Karpas-422 (cell line): Measurements from ENCODE around the gene KNDC1. TPM values are rescaled to one million over a fixed set of nuclear protein-coding genes. Genes with fewer than 3 reads are reported as not detected.

Experiments
- DNase-seq: peaks from one replicate; pipeline ENCODE4 v3.0.0-alpha.2; 2015
- H2AFZ ChIP-seq: fragments of 200-600 bp; sonication (generic); 2 replicates; pipeline ENCODE4 v1.6.1; 2014; ENCODE audit warnings: antibody characterized with exemption, low read length, mixed read lengths
- H3K27ac ChIP-seq: fragments of 200-600 bp; sonication (generic); 2 replicates; pipeline ENCODE4 v1.5.1; 2014; ENCODE audit warnings: mild to moderate bottlenecking, low read length, moderate library complexity
- H3K27me3 ChIP-seq: fragments of 200-600 bp; sonication (generic); 2 replicates; pipeline ENCODE4 v1.6.1; 2014; ENCODE audit warnings: low read length, mixed read lengths
- H3K36me3 ChIP-seq: fragments of 200-600 bp; sonication (generic); 2 replicates; pipeline ENCODE4 v1.6.1; 2014; ENCODE audit warnings: low read length, mixed read lengths; ENCODE audit not compliant: insufficient read depth
- H3K4me1 ChIP-seq: fragments of 200-600 bp; sonication (generic); 2 replicates; pipeline ENCODE4 v1.6.1; 2014; ENCODE audit warnings: mild to moderate bottlenecking, low read length, mixed read lengths
- H3K4me2 ChIP-seq: fragments of 200-600 bp; sonication (generic); 2 replicates; pipeline ENCODE4 v1.6.1; 2014; ENCODE audit warnings: low read length, low read depth, mild to moderate bottlenecking; ENCODE audit not compliant: poor library complexity, severe bottlenecking
- H3K4me3 ChIP-seq: fragments of 200-600 bp; sonication (generic); 2 replicates; pipeline ENCODE4 v1.5.1; 2014; ENCODE audit warnings: mild to moderate bottlenecking, antibody characterized with exemption, low read length, mixed read lengths
- H3K79me2 ChIP-seq: fragments of 200-600 bp; sonication (generic); 2 replicates; pipeline ENCODE4 v1.6.1; 2014; ENCODE audit warnings: mild to moderate bottlenecking, low read length, mixed read lengths
- H3K9ac ChIP-seq: fragments of 200-600 bp; sonication (generic); 2 replicates; pipeline ENCODE4 v1.6.0; 2014; ENCODE audit warnings: low read length
- H3K9me2 ChIP-seq: fragments of 200-600 bp; sonication (generic), shearing (Covaris generic); replicated peaks from 2 replicates; pipeline ENCODE4 v1.6.0; 2014; ENCODE audit warnings: mild to moderate bottlenecking, low read length, moderate library complexity; ENCODE audit not compliant: insufficient read depth
- H3K9me3 ChIP-seq: fragments of 300-700, 200-600 bp; sonication (generic); 2 replicates; pipeline ENCODE4 v1.6.1; 2014; ENCODE audit warnings: low read length, mixed read lengths
- H4K20me1 ChIP-seq: fragments of 200-600 bp; sonication (generic); 2 replicates; pipeline ENCODE4 v1.6.1; 2014; ENCODE audit warnings: mild to moderate bottlenecking, antibody characterized with exemption, low read length, low read depth; ENCODE audit not compliant: insufficient read depth
- total RNA-seq: library from RNA; depleted of rRNA; stranded (reverse); fragments of >200 nt; shearing (Covaris generic); gene quantifications from 2 replicates; pipeline ENCODE4 v1.2.3, GENCODE V29; 2014; ENCODE audit warnings: low replicate concordance

The KNDC1 gene
- total RNA-seq, 1 experiment from 2014 or later: not detected

DNA sequence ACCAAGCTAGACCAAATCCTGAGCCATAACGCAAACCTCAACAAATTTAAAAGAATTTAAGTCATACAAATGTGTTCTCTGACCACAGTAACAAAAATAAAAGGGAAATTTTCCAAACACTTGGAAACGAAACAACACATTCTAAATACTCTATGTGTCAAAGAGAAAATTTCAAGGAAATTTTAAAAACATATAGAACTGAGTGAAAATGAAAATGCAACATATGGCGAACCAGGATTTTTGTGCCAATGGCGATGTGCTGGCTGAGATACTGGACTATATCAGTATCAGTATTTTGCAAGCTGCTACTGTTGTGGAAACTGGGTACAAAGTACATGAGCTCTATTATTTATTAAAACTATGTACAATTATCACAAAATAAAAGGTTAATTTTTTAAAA is 34.1 kb downstream of the KNDC1 start:
- DNase-seq: no peak
- Histone ChIP-seq H3K9me2 (no peaks in the 10 kb centered on the region), H3K27ac (no peak overlapping the region), H3K9me3 (no peaks in the 10 kb centered on the region), H4K20me1 (no peaks in the 10 kb centered on the region), H3K9ac (no peak overlapping the region), H3K4me2 (no peak overlapping the region), H3K4me3 (no peak overlapping the region), H3K4me1 (no peaks in the 10 kb centered on the region), H2AFZ (no peak overlapping the region), H3K27me3 (no peaks in the 10 kb centered on the region), H3K36me3 (no peaks in the 10 kb centered on the region), H3K79me2 (no peaks in the 10 kb centered on the region)

GRCh38 chr10:133195096-133195495 is 35.1 kb downstream of the KNDC1 start:
- no peak overlapping the region for H3K4me3 ChIP-seq
- H3K79me2 ChIP-seq: no peaks in the 10 kb centered on the region
- H3K9ac ChIP-seq: no peak overlapping the region
- no peak overlapping the region for H2AFZ ChIP-seq
- no peak for DNase-seq
- H3K27me3 ChIP-seq: no peaks in the 10 kb centered on the region
- H4K20me1 ChIP-seq: no peaks in the 10 kb centered on the region
- no peaks in the 10 kb centered on the region for H3K4me1 ChIP-seq
- H3K27ac ChIP-seq: no peak overlapping the region
- H3K36me3 ChIP-seq: no peaks in the 10 kb centered on the region
- no peak overlapping the region for H3K4me2 ChIP-seq
- no peaks in the 10 kb centered on the region for H3K9me2 ChIP-seq
- H3K9me3 ChIP-seq: no peaks in the 10 kb centered on the region

- Histone ChIP-seq H2AFZ (no peak overlapping the region), H3K27ac (no peak overlapping the region), H3K4me2 (no peak overlapping the region), H3K4me1 (no peaks in the 10 kb centered on the region), H3K27me3 (no peaks in the 10 kb centered on the region), H4K20me1 (no peaks in the 10 kb centered on the region), H3K9me3 (no peaks in the 10 kb centered on the region), H3K36me3 (no peaks in the 10 kb centered on the region), H3K9ac (no peak overlapping the region), H3K4me3 (no peak overlapping the region), H3K79me2 (no peaks in the 10 kb centered on the region), H3K9me2 (no peaks in the 10 kb centered on the region)
- DNase-seq: no peak
Measured at GRCh38 chr10:133195611-133196010, 35.6 kb downstream of the KNDC1 start.

- Histone ChIP-seq H3K27me3 (no peaks in the 10 kb centered on the region), H3K4me3 (no peak overlapping the region), H4K20me1 (no peaks in the 10 kb centered on the region), H3K27ac (no peak overlapping the region), H2AFZ (no peak overlapping the region), H3K4me1 (no peaks in the 10 kb centered on the region), H3K9me3 (no peaks in the 10 kb centered on the region), H3K4me2 (no peak overlapping the region), H3K9ac (no peak overlapping the region), H3K79me2 (no peaks in the 10 kb centered on the region), H3K9me2 (no peaks in the 10 kb centered on the region), H3K36me3 (no peaks in the 10 kb centered on the region)
- DNase-seq: no peak
Measured at GRCh38 chr10:133196221-133196915, 36.3 kb downstream of the KNDC1 start.

GRCh38 chr10:133196936-133197758 is 37.1 kb downstream of the KNDC1 start:
- Histone ChIP-seq H3K27ac (no peak overlapping the region), H3K4me3 (no peak overlapping the region), H3K4me1 (no peaks in the 10 kb centered on the region), H3K27me3 (no peaks in the 10 kb centered on the region), H3K36me3 (no peaks in the 10 kb centered on the region), H2AFZ (no peak overlapping the region), H3K79me2 (no peaks in the 10 kb centered on the region), H3K9me2 (no peaks in the 10 kb centered on the region), H3K9ac (no peak overlapping the region), H4K20me1 (no peaks in the 10 kb centered on the region), H3K9me3 (no peaks in the 10 kb centered on the region), H3K4me2 (no peak overlapping the region)
- no peak for DNase-seq

DNA sequence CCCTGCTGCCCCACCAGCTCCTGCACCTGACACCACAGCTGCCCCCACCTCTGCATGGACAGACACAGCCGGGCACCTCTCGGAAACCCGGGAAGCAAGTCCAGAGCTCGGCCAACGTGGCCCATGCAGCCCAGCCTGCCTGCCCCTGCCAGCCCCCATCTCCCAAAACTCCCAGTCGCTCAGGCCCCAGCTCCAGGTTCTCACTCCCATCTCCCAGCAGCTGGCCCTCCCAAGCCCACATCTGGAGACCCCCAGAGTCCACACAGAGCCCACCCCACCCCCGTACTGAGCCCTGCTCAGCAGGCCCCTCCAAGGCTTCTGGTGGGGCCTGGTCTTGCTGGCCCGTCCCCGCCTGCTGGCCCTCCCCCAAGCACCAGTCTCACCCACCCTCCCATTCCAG is 37.8 kb downstream of the KNDC1 start:
- no peak overlapping the region for H2AFZ ChIP-seq
- H3K4me1 ChIP-seq: no peaks in the 10 kb centered on the region
- no peak overlapping the region for H3K4me3 ChIP-seq
- H3K9ac ChIP-seq: no peak overlapping the region
- H3K4me2 ChIP-seq: no peak overlapping the region
- no peaks in the 10 kb centered on the region for H3K27me3 ChIP-seq
- H3K9me2 ChIP-seq: no peaks in the 10 kb centered on the region
- no peak overlapping the region for H3K27ac ChIP-seq
- H4K20me1 ChIP-seq: no peaks in the 10 kb centered on the region
- no peaks in the 10 kb centered on the region for H3K79me2 ChIP-seq
- no peaks in the 10 kb centered on the region for H3K36me3 ChIP-seq
- no peak for DNase-seq
- no peaks in the 10 kb centered on the region for H3K9me3 ChIP-seq

GRCh38 chr10:133198206-133198605 is 38.2 kb downstream of the KNDC1 start:
- Histone ChIP-seq H3K27me3 (no peaks in the 10 kb centered on the region), H3K36me3 (no peaks in the 10 kb centered on the region), H2AFZ (no peak overlapping the region), H3K4me3 (no peak overlapping the region), H3K9me2 (no peaks in the 10 kb centered on the region), H3K27ac (no peak overlapping the region), H3K9me3 (no peaks in the 10 kb centered on the region), H4K20me1 (no peaks in the 10 kb centered on the region), H3K4me1 (no peaks in the 10 kb centered on the region), H3K79me2 (no peaks in the 10 kb centered on the region), H3K4me2 (no peak overlapping the region), H3K9ac (no peak overlapping the region)
- DNase-seq: no peak

GRCh38 chr10:133198621-133199487 is 38.8 kb downstream of the KNDC1 start:
- no peaks in the 10 kb centered on the region for H3K27me3 ChIP-seq
- no peak overlapping the region for H3K4me3 ChIP-seq
- H2AFZ ChIP-seq: no peak overlapping the region
- no peaks in the 10 kb centered on the region for H3K4me1 ChIP-seq
- no peaks in the 10 kb centered on the region for H3K9me2 ChIP-seq
- no peak for DNase-seq
- H3K9me3 ChIP-seq: no peaks in the 10 kb centered on the region
- no peak overlapping the region for H3K9ac ChIP-seq
- no peaks in the 10 kb centered on the region for H3K79me2 ChIP-seq
- no peaks in the 10 kb centered on the region for H3K36me3 ChIP-seq
- H3K27ac ChIP-seq: no peak overlapping the region
- H3K4me2 ChIP-seq: no peak overlapping the region
- H4K20me1 ChIP-seq: no peaks in the 10 kb centered on the region
